HG03520 (cell line): ENCODE measurements around the gene NENF.
A peak's percentile ranks its signal among the peaks of the same experiment; 100 is the strongest.
"Not testable (repeated sequence)": the region's sequence is repeated elsewhere in the genome, so short reads cannot be mapped to it uniquely, and the experiment has no call there.

Source experiments
- ATAC-seq: cut with Tn5 transposase; IDR thresholded peaks from one replicate; pipeline ENCODE4 v1.9.1; 2021; ENCODE audit warnings: mild to moderate bottlenecking, moderate library complexity; ENCODE audit not compliant: unreplicated experiment

NENF gene

DNA sequence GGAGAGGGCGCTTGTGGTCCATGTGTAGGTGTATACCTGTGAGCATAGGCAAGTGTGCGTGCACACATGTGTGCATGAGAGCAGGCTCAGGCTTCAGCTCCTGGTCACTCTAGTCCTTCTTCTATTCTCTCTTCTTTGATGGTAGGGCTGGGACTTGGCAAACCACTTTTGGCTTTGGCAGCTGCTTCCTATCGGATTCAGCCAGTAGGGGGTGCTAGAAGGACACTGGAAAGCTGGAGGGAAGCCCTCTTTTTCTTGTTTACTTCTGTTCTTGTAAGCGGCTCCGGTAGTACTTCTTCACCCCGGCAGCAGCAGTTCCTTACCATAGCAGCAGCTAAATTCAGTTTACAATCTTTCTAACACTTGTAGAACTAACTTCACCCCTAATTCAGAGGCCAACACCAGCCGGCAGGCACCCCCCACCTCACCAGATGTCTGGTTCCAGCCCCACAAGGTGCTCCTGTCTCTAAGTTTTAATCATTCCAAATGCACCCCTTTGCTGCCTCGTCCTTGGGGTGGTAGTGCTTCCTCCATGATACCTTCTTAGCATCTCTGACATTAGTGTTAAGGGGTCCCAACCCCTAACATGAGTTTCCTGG is 25.1 kb downstream of the NENF start:
- ATAC-seq = no peak

DNA sequence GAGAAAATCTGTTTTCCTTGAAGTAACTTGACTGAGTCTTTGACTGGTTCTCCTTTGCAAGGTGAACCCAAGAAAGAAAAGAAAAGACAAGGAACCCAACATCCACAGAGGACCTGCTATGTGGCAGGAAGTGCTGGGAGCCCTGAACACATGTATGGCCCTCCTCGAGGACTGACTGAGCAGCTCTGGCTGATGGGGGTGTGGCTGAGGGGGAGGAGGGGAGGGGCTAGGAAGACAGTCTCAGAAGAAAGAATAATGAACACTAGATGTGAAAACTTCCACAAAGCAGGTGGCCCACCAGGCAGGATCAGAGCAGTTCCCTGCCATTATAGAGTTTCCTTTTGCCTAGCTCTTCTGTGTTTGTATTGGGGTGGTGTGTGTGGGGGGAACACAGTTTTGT is 26.1 kb downstream of the NENF start:
- no peak for ATAC-seq

GRCh38 chr1:212459656-212460055 is 26.9 kb downstream of the NENF start:
- no peak for ATAC-seq

DNA sequence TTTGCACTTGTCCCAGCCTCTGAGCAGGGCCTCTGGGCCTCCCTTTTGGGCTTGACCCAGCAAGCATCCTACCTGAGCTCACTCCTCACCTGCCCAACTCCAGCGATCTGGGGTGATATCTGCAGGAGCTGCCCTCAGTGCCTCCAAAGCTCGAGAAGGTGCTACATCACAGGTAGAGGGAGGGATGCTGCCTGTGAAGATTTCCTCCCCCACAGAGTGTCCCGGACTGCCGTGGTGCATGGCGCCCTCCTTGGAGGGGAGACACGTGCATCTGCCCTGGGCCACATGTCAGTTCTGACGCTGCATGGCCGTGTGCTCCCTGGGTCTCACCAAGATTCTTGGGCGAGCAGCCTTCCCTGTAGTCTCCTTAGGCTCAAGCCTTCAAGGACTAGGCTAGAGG is 27.7 kb downstream of the NENF start:
- ATAC-seq = no peak

DNA sequence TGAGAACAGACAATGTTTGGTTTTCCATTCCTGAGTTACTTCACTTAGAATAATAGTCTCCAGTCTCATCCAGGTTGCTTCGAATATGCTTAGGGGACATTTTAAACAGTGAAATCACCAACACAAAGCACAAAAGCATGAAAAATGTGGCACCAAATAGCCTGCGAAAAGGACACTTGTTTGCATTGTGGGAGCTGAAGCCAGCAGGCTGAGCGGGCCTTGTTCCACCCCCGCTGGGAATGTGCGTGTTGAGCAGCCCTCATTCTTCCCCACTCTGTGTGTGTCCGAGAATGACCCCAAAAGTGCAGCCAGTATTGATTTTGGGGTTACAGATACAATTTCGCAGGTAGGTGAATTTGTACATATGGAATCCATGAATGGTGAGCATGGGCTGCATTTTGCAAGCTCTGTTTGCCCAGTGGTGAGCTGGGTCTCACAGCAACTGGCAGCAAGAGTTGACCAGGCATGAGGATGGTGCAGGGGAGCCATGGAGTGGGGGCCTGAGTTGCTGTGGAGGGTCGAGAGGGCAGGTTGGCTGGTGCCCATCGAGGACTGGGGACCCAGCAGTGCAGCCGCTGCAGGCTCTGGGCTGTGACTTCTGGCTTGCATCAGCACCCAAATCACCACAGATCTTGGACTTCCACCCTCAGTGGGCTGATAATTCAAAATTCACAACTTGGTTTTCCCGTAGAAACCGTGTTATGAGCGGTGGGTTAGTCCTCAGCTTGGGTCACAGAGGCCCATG is 29.4 kb downstream of the NENF start:
- no peak for ATAC-seq

DNA sequence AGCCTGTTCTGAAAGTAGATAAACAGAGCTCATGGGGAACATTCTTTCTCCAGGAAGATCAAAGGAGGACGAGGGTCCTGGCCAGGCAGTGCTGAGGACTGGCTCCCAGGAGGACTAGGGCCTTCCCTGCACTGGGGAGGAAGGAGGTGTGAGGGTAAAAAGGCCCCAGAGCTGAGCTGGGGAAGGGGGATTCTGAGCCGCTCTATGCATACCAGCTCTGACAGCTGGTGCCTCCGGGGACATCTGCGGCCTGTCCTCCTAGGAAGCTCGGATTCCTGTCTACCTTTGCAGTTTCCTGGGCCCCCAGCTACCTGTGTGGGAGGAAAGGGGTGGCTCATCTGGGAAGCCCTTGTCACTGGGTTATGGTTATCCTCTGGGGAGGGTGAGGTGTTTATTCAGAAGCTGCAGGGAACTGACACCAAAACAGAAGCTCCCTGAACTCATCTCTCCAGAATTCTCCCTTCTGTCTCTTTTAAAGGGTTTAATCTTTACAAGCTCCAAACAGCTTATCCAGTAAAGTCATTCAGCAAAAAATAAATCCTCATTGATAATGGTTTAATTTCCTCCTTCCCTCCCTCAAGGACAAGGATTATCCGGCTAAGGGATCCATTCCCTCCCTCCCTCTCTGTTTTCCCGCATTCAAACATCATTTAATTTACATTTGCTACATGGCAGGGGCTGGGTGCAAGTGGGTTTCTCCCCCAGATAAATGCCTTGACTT is 31.0 kb downstream of the NENF start:
- ATAC-seq = no peak

DNA sequence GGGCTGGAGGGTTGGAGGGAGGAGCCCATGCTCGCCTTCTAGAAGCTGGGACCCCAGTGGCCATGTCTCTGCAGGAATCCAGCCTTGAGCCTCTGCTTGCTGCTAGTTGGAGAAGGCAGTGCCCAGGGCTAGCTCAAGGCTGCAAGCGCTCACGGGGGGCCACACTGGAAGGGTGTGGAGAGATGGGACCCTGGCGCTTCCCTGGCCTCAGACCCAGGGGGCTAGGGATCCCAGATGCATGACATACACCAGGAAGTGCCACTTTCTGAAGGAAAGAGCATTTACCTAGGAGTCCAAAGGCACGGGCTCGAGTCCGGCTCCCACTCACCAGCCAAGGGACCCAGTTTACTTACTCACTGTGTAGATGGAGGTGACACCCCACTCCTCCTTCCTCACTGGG is 32.6 kb downstream of the NENF start:
- no peak for ATAC-seq

GRCh38 chr1:212466437-212466836 is 33.7 kb downstream of the NENF start:
- no peak for ATAC-seq

DNA sequence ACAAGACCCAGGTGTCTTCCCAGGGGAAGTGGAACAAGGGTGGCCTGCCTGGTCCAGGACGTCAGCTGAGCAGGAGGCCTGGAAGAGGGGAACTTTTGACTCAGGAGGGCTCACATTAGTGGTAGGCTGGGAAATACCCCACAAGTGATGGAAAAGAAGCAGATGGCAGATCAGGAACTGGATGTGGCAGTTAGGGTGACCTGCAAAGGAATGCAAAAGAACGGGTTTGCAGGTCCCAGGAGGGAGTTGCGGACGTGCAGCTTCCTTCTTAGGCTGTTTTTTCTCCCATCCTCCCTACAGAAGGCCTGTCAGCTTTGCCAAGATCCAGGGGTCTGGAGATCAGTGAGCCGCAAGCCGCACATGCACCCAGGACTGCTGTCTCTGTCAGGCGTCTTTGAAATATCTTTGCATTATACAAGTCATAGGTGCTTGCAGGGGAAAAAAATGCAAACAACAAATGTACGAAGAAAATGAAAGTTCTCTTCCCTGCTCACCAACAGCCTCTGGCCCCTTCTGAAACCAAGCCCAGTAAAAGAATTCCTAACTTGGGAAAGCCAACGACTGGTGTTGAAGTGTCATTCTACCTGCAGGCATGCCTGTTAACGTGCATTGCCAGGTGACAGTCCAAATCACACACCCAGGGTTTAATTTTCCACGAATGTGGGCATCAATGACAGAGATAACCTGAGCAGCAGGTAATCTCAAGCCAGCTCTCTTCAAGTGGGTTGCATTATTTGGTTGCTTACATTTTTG is 34.4 kb downstream of the NENF start:
- ATAC-seq = no peak

GRCh38 chr1:212467843-212468482 is 35.2 kb downstream of the NENF start:
- no peak for ATAC-seq

DNA sequence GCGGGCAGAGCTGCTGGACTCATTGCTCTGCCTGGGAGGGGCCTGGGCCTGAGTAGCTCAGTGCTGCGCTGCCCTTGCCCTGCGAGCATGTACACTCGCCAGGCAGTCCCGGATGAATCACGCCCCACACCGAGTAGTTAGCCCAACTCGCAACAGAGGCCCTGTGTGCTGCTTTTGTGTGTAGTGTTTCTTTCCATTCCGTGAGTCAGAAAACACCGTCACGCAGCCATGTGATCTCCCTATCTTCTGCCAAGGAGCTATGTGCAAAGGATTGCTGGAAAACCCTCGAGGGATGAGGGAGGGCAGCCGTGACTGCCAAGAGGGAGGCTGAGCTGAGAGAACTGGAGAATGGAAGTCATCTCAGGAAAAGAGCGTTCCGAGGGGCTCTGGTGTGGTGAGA is 37.3 kb downstream of the NENF start:
- ATAC-seq = no peak

DNA sequence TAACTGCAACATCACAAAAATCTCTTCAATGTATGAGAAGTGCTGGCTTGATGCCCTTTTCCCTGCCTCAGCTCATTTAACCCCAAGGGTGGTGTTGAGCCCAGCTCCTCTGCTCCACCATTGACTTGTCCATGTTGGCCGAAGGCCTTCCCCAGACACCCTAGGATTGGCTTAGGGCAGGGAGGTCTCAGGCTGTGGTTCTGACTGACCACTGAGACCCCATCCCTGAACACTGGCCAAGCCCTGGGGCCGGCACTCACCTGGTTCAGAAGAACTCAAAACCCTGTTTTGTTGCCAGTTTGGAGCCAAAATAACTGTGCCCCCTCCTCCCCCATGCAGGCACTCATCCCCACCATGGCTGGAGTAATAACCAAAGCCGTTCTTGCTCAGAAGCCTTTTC is 38.6 kb downstream of the NENF start:
- ATAC-seq = no peak

GRCh38 chr1:212471891-212472675 is 39.4 kb downstream of the NENF start:
- no peak for ATAC-seq

- ATAC-seq = no peak
Measured at GRCh38 chr1:212473729-212474128, 41.0 kb downstream of the NENF start.

- ATAC-seq = no peak
Measured at GRCh38 chr1:212475151-212475550, 42.4 kb downstream of the NENF start.

- ATAC-seq = not testable (repeated sequence)
Measured at GRCh38 chr1:212475831-212476230, 43.1 kb downstream of the NENF start.

- ATAC-seq = peak; percentile 88
Measured at GRCh38 chr1:212477014-212477679, 44.4 kb downstream of the NENF start.

GRCh38 chr1:212477680-212478466 is 45.2 kb downstream of the NENF start:
- no peak for ATAC-seq
